ENCODE results near the gene P3H1. TPM values are rescaled to one million over a fixed set of nuclear protein-coding genes. Genes with fewer than 3 reads are reported as not detected.
"Not testable (repeated sequence)": the region's sequence is repeated elsewhere in the genome, so short reads cannot be mapped to it uniquely, and the experiment has no call there.

The P3H1 gene
- total RNA-seq, 4 donors from 2014 or later = 42.4 to 83.9 (median 65.1) TPM

DNA sequence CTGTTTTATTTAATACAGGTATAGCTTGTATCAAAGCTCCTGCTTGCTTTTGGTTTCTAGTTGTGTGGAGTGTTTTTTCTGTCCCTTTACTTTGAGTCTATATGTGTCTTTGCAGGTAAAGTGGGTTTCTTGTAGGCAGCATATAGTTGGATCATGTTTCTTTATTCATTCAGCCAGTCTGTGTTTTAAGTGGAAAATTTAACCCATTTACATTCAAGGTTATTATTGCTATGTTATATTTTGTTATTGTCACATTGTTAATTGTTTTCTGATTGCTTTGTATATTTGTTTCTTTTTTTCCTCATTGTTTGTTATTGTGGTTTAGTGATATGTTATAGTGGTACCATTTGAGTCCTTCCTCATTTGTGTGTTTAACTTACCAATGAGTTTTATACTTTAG lies 53.5 kb downstream of the P3H1 start:
- DNase-seq (ENCODE audit: low spot score in 2 of 2) = no peak
- no peak for TF ChIP-seq EP300 (IDR thresholded peaks at IDR 0.05)
- no peak for TF ChIP-seq POLR2A (IDR thresholded peaks at IDR 0.05)
- TF ChIP-seq CTCF (IDR thresholded peaks at IDR 0.05) = no peak
- H3K4me3 ChIP-seq = no peak overlapping the region

GRCh38 chr1:42712808-42713207 lies 54.0 kb downstream of the P3H1 start:
- H3K27ac ChIP-seq; DNase-seq (ENCODE audit: low spot score in 2 of 2); H3K4me1 ChIP-seq; H3K27me3 ChIP-seq; H3K4me3 ChIP-seq: not testable (repeated sequence)
- H3K9me3 ChIP-seq = peaks cover 0 to 23% (median 3%) of the 10 kb centered on the region in 4 donors
- WGBS, 2 donors = 98 to 100% methylated on average over 3 of the region's 3 CpGs
- peaks cover 0 to 83% (median 0%) of the 10 kb centered on the region in 3 donors for H3K36me3 ChIP-seq

More for the DNA sequence above, 53.5 kb downstream of the P3H1 start:
- no peaks in the 10 kb centered on the region for H3K4me1 ChIP-seq
- no peaks in the 10 kb centered on the region for H3K27me3 ChIP-seq
- H3K9me3 ChIP-seq = peaks cover 0 to 23% (median 3%) of the 10 kb centered on the region in 4 donors
- no peak overlapping the region for H3K27ac ChIP-seq
- peaks cover 0 to 83% (median 0%) of the 10 kb centered on the region in 3 donors for H3K36me3 ChIP-seq

GRCh38 chr1:42703888-42704464 lies 62.9 kb downstream of the P3H1 start:
- Histone ChIP-seq H3K27ac (no peak overlapping the region), H3K36me3 (peaks cover 0 to 99% (median 11%) of the 10 kb centered on the region in 3 donors), H3K9me3 (peaks cover 0 to 6% (median 0%) of the 10 kb centered on the region in 4 donors), H3K4me3 (no peak overlapping the region), H3K27me3 (no peaks in the 10 kb centered on the region), H3K4me1 (no peaks in the 10 kb centered on the region)
- WGBS, 2 donors = 82 to 87% methylated on average over 7 of the region's 7 CpGs
- no peak for TF ChIP-seq POLR2A (IDR thresholded peaks at IDR 0.05)
- no peak for TF ChIP-seq EP300 (IDR thresholded peaks at IDR 0.05)
- TF ChIP-seq CTCF (IDR thresholded peaks at IDR 0.05) = no peak
- no peak for DNase-seq (ENCODE audit: low spot score in 2 of 2)

DNA sequence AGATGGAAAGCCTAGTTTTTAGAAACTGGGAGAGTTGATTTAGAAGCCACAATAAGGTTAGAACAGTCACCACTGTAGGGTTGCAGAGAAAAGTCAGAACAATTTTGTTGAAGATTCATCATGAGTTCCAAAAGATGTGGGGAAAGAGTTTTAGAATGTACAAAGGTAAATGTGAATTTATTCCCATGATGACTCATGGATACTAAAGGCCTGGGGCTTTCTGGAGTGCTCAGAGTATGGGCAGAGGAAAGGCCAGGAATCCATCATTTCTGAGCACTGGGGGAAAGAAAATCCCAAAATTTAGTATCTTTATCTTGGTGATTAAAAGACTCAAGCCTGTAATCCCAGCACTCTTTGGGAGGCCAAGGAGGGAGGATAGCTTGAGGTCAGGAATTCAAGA lies 66.8 kb downstream of the P3H1 start:
- peaks cover 0 to 3% (median 0%) of the 10 kb centered on the region in 4 donors for H3K4me1 ChIP-seq
- no peak overlapping the region for H3K27ac ChIP-seq
- TF ChIP-seq POLR2A (IDR thresholded peaks at IDR 0.05) = no peak
- TF ChIP-seq CTCF (IDR thresholded peaks at IDR 0.05) = no peak
- TF ChIP-seq EP300 (IDR thresholded peaks at IDR 0.05) = no peak
- H3K27me3 ChIP-seq = no peaks in the 10 kb centered on the region
- no peak for DNase-seq (ENCODE audit: low spot score in 2 of 2)
- H3K9me3 ChIP-seq = no peaks in the 10 kb centered on the region
- no peak overlapping the region for H3K4me3 ChIP-seq
- peaks cover 0 to 88% (median 10%) of the 10 kb centered on the region in 3 donors for H3K36me3 ChIP-seq

- Histone ChIP-seq H3K27me3 (no peaks in the 10 kb centered on the region), H3K4me1 (peaks cover 0 to 14% (median 0%) of the 10 kb centered on the region in 4 donors), H3K4me3 (no peak overlapping the region), H3K36me3 (peaks cover 0 to 74% (median 7%) of the 10 kb centered on the region in 3 donors), H3K27ac (no peak overlapping the region), H3K9me3 (no peaks in the 10 kb centered on the region)
- 89 to 95% methylated on average over 4 of the region's 4 CpGs for WGBS, 2 donors
- no peak for TF ChIP-seq EP300 (IDR thresholded peaks at IDR 0.05)
- TF ChIP-seq POLR2A (IDR thresholded peaks at IDR 0.05) = no peak
- no peak for TF ChIP-seq CTCF (IDR thresholded peaks at IDR 0.05)
- no peak for DNase-seq (ENCODE audit: low spot score in 2 of 2)
Measured at GRCh38 chr1:42698081-42698813, 68.6 kb downstream of the P3H1 start.

Other genes starting within 250 kb of the P3H1 start
- 10 to 100 TPM; 22.4 to 33.6 (median 28.1) TPM for gene PPIH, start 108.6 kb downstream of the P3H1 start, total RNA-seq
- gene YBX1, start 84.6 kb downstream of the P3H1 start, total RNA-seq = 100 to 1,000 TPM; 377 to 579 (median 441) TPM
- gene CLDN19, start 26.8 kb downstream of the P3H1 start, total RNA-seq = 100 to 1,000 TPM; 136 to 259 (median 218) TPM
- gene C1orf50, start 221 bp upstream of the P3H1 start, total RNA-seq = 1 to 10 TPM; 3.0 to 8.4 (median 3.5) TPM
- under 1 TPM in 3 of 4 donors, not detected in 1; 0.21 to 0.30 (median 0.22) TPM for gene TMEM269, start 18.0 kb upstream of the P3H1 start, total RNA-seq
- 10 to 100 TPM in 2 of 4 donors, 1 to 10 TPM in 2; 4.1 to 14.2 (median 8.3) TPM for gene ERMAP, start 50.1 kb upstream of the P3H1 start, total RNA-seq
- 10 to 100 TPM; 18.6 to 76.0 (median 44.9) TPM for gene SVBP, start 50.4 kb upstream of the P3H1 start, total RNA-seq
- 10 to 100 TPM; 14.1 to 20.5 (median 16.9) TPM for gene ZNF691, start 79.6 kb upstream of the P3H1 start, total RNA-seq
- 1,000 to 10,000 TPM in 3 of 4 donors, 100 to 1,000 TPM in 1; 953 to 4,970 (median 3,437) TPM for gene SLC2A1, start 191.8 kb upstream of the P3H1 start, total RNA-seq